GM23338 (cell line): Measurements from ENCODE around the gene MED13L. TPM values are rescaled to one million over a fixed set of nuclear protein-coding genes. Genes with fewer than 3 reads are reported as not detected.

ENCODE experiments used
- ATAC-seq: fragments of 200-7000 bp; cut with Tn5 transposase; 3 replicates; pipeline ENCODE4 v1.9.1; 2020
- DNase-seq: peaks from one replicate; pipeline ENCODE4 v3.0.0-alpha.2; 2015; ENCODE audit warnings: low spot score
- H2AFZ ChIP-seq: fragments of 200-600 bp; sonication (generic); 2 replicates; pipeline ENCODE4 v1.8.0; 2016; ENCODE audit warnings: antibody characterized with exemption, mild to moderate bottlenecking, moderate library complexity
- H3F3A ChIP-seq: fragments of 200-600 bp; sonication (generic); replicated peaks from 2 replicates; pipeline ENCODE4 v1.8.0; 2017; ENCODE audit warnings: antibody characterized with exemption, mixed run types, low read depth
- H3K27ac ChIP-seq: fragments of 200-600 bp; sonication (generic); 2 replicates; pipeline ENCODE4 v1.6.1; 2016; ENCODE audit warnings: low read depth
- H3K27me3 ChIP-seq: fragments of 200-600 bp; sonication (generic); 2 replicates; pipeline ENCODE4 v1.8.0; 2016; ENCODE audit warnings: mild to moderate bottlenecking, mixed run types, moderate library complexity; ENCODE audit not compliant: insufficient read depth
- H3K36me3 ChIP-seq: fragments of 200-600 bp; sonication (generic); 2 replicates; pipeline ENCODE4 v1.8.0; 2016; ENCODE audit warnings: mild to moderate bottlenecking; ENCODE audit not compliant: insufficient read depth
- H3K4me1 ChIP-seq: fragments of 200-600 bp; sonication (generic); 2 replicates; pipeline ENCODE4 v1.8.0; 2016; ENCODE audit warnings: mild to moderate bottlenecking, moderate library complexity; ENCODE audit not compliant: insufficient read depth
- H3K4me2 ChIP-seq: fragments of 200-600 bp; sonication (generic); 2 replicates; pipeline ENCODE4 v1.7.1; 2017; ENCODE audit warnings: mixed run types
- H3K4me3 ChIP-seq: fragments of 200-600 bp; sonication (generic); 2 replicates; pipeline ENCODE4 v1.6.1; 2016; ENCODE audit warnings: mixed run types
- H3K79me2 ChIP-seq: fragments of 200-600 bp; sonication (generic); replicated peaks from 2 replicates; pipeline ENCODE4 v1.8.0; 2017; ENCODE audit warnings: mild to moderate bottlenecking; ENCODE audit not compliant: insufficient read depth
- H3K9me2 ChIP-seq: fragments of 200-600 bp; sonication (generic); 2 replicates; pipeline ENCODE4 v1.8.0; 2017; ENCODE audit not compliant: insufficient read depth
- H4K20me1 ChIP-seq: fragments of 200-600 bp; sonication (generic); replicated peaks from 2 replicates; pipeline ENCODE4 v1.8.0; 2017; ENCODE audit warnings: mild to moderate bottlenecking; ENCODE audit not compliant: insufficient read depth
- H3K27ac Mint-ChIP-seq: 2 replicates; pipeline ENCODE4 v1.8.0; 2020; ENCODE audit warnings: inconsistent platforms, mild to moderate bottlenecking, moderate library complexity, mixed read lengths
- H3K27me3 Mint-ChIP-seq: 3 replicates; pipeline ENCODE4 v1.8.0; 2022; ENCODE audit warnings: low read depth, mild to moderate bottlenecking, moderate library complexity, mixed read lengths, inconsistent platforms; ENCODE audit not compliant: insufficient read depth, poor library complexity
- H3K36me3 Mint-ChIP-seq: 3 replicates; pipeline ENCODE4 v1.8.0; 2021; ENCODE audit warnings: low read depth, mild to moderate bottlenecking, inconsistent platforms, moderate library complexity, mixed read lengths
- H3K4me1 Mint-ChIP-seq: 3 replicates; pipeline ENCODE4 v1.8.0; 2020; ENCODE audit warnings: mild to moderate bottlenecking, inconsistent platforms, mixed read lengths
- H3K4me3 Mint-ChIP-seq: 3 replicates; pipeline ENCODE4 v1.8.0; 2021; ENCODE audit warnings: moderate library complexity, mild to moderate bottlenecking, inconsistent platforms, mixed read lengths
- H3K9me3 Mint-ChIP-seq: 3 replicates; pipeline ENCODE4 v1.8.0; 2020; ENCODE audit warnings: moderate library complexity, mild to moderate bottlenecking, inconsistent platforms, mixed read lengths
- CREB1 ChIP-seq: fragments of 250-450 bp; sonication (Bioruptor Pico); IDR thresholded peaks from 2 replicates; pipeline ENCODE4 v1.5.0; 2020; ENCODE audit warnings: low read depth, mild to moderate bottlenecking, moderate library complexity
- ETS1 ChIP-seq: IDR thresholded peaks from 2 replicates; pipeline ENCODE4 v1.6.1; 2016; ENCODE audit warnings: antibody characterized with exemption
- JUNB ChIP-seq: IDR thresholded peaks from one replicate; pipeline ENCODE4 v1.6.1; 2016; ENCODE audit warnings: antibody characterized with exemption; ENCODE audit not compliant: unreplicated experiment
- NANOG ChIP-seq: IDR thresholded peaks from 2 replicates; pipeline ENCODE4 v1.6.1; 2016; ENCODE audit warnings: antibody characterized with exemption, borderline replicate concordance
- POLR2AphosphoS5 ChIP-seq: IDR thresholded peaks from 2 replicates; pipeline ENCODE4 v1.6.1; 2016; ENCODE audit warnings: antibody characterized with exemption, low read depth
- REST ChIP-seq: IDR thresholded peaks from one replicate; pipeline ENCODE4 v1.6.1; 2018; ENCODE audit warnings: antibody characterized with exemption; ENCODE audit not compliant: unreplicated experiment
- STAT1 ChIP-seq: IDR thresholded peaks from one replicate; pipeline ENCODE4 v1.6.1; 2016; ENCODE audit warnings: antibody characterized with exemption; ENCODE audit not compliant: unreplicated experiment
- ZNF114 ChIP-seq: fragments of 250-450 bp; sonication (Bioruptor Pico); IDR thresholded peaks from 2 replicates; pipeline ENCODE4 v1.5.0; 2020; ENCODE audit warnings: mild to moderate bottlenecking, moderate library complexity
- ZNF331 ChIP-seq: fragments of 250-450 bp; sonication (Bioruptor Pico); IDR thresholded peaks from 2 replicates; pipeline ENCODE4 v1.5.0; 2020; ENCODE audit warnings: low read depth, mild to moderate bottlenecking, moderate library complexity
- ZNF462 ChIP-seq: fragments of 250-450 bp; sonication (Bioruptor Pico); IDR thresholded peaks from 2 replicates; pipeline ENCODE4 v1.5.0; 2020; ENCODE audit warnings: mild to moderate bottlenecking, moderate library complexity
- polyA plus RNA-seq: library from polyadenylated mRNA; unstranded; fragments of >200 nt; fragmentation: Nextera tagmentation; extraction: Ambion mirVana; gene quantifications from 2 replicates; pipeline ENCODE4 v1.2.1, GENCODE V29; 2016
- total RNA-seq: library from RNA; depleted of rRNA; stranded (reverse); fragments of >200 nt; shearing (Covaris generic); gene quantifications from 2 replicates; pipeline ENCODE4 v1.2.3, GENCODE V29; 2014

The MED13L gene
- total and polyA plus RNA-seq, 2 experiments from 2014 or later: 20.9 to 73.6 TPM

GRCh38 chr12:116306968-116307367, 29.5 kb upstream of the MED13L start:
- H3K4me3 ChIP-seq: no peak overlapping the region
- H2AFZ ChIP-seq: no peak overlapping the region
- no peak for TF ChIP-seq JUNB
- TF ChIP-seq CREB1 (CRISPR knock-in tag): no peak
- no peak for TF ChIP-seq POLR2AphosphoS5
- no peak for TF ChIP-seq ETS1
- TF ChIP-seq STAT1: no peak
- no peak for TF ChIP-seq ZNF114 (CRISPR knock-in tag)
- no peak for TF ChIP-seq NANOG
- H3K9me3 Mint-ChIP-seq: peaks cover 4% of the 10 kb centered on the region; the same call in 2 of the 3 replicates
- no peaks in the 10 kb centered on the region; the same call in 2 of the 3 replicates for H3K36me3 Mint-ChIP-seq
- peaks cover 8% of the 10 kb centered on the region; the same call in 2 of the 3 replicates for H3K4me1 Mint-ChIP-seq
- ATAC-seq (no peak), DNase-seq (no peak)
- no peaks in the 10 kb centered on the region for H3K27me3 ChIP-seq
- no peaks in the 10 kb centered on the region for H3K9me2 ChIP-seq
- no peak overlapping the region for H3K4me3 Mint-ChIP-seq
- no peak overlapping the region for H3K27ac ChIP-seq
- H3K4me2 ChIP-seq: no peak overlapping the region
- H3K79me2 ChIP-seq: no peaks in the 10 kb centered on the region
- H4K20me1 ChIP-seq: no peaks in the 10 kb centered on the region
- no peaks in the 10 kb centered on the region; the same call in 1 of the 2 replicates for H3K4me1 ChIP-seq
- H3F3A ChIP-seq: no peaks in the 10 kb centered on the region
- no peaks in the 10 kb centered on the region for H3K36me3 ChIP-seq
- H3K27ac Mint-ChIP-seq: no peak overlapping the region
- H3K27me3 Mint-ChIP-seq: no peaks in the 10 kb centered on the region

GRCh38 chr12:116306506-116306905, 29.0 kb upstream of the MED13L start:
- no peak overlapping the region for H3K27ac Mint-ChIP-seq
- DNase-seq: no peak
- Histone ChIP-seq H3K4me2 (no peak overlapping the region), H3K9me2 (no peaks in the 10 kb centered on the region), H3K27me3 (no peaks in the 10 kb centered on the region), H3K27ac (no peak overlapping the region), H3K79me2 (no peaks in the 10 kb centered on the region), H2AFZ (no peak overlapping the region), H3K36me3 (no peaks in the 10 kb centered on the region), H3K4me1 (no peaks in the 10 kb centered on the region; the same call in 1 of the 2 replicates), H3F3A (no peaks in the 10 kb centered on the region), H3K4me3 (no peak overlapping the region), H4K20me1 (no peaks in the 10 kb centered on the region)
- no peak overlapping the region for H3K4me3 Mint-ChIP-seq
- H3K36me3 Mint-ChIP-seq: no peaks in the 10 kb centered on the region; the same call in 2 of the 3 replicates
- no peaks in the 10 kb centered on the region for H3K27me3 Mint-ChIP-seq
- H3K9me3 Mint-ChIP-seq: peaks cover 4% of the 10 kb centered on the region; the same call in 2 of the 3 replicates
- peaks cover 12% of the 10 kb centered on the region; the same call in 2 of the 3 replicates for H3K4me1 Mint-ChIP-seq
- ATAC-seq: no peak
- no peak for TF ChIP-seq ZNF331 (CRISPR knock-in tag)
- no peak for TF ChIP-seq JUNB
- TF ChIP-seq REST: no peak
- no peak for TF ChIP-seq CREB1 (CRISPR knock-in tag)
- no peak for TF ChIP-seq STAT1
- TF ChIP-seq NANOG: no peak
- TF ChIP-seq ZNF114 (CRISPR knock-in tag): no peak
- TF ChIP-seq ZNF462 (CRISPR knock-in tag): no peak
